Mucosa of descending colon (tissue), 3 donors: ENCODE measurements around the gene CDK19. TPM values are rescaled to one million over a fixed set of nuclear protein-coding genes. Genes with fewer than 3 reads are reported as not detected.

Source experiments
- ATAC-seq: fragments of 200-7000 bp; cut with Tn5 transposase; one replicate; pipeline ENCODE4 v1.9.1; 2020; ENCODE audit warnings: mild to moderate bottlenecking, moderate library complexity
- DNase-seq, 3 donors: peaks; one replicate each; pipeline ENCODE4 v3.0.0-alpha.2; 2020
- H3K36me3 ChIP-seq: fragments of 200-600 bp; one replicate; pipeline ENCODE4 v1.8.0; 2021; ENCODE audit warnings: low read depth, mild to moderate bottlenecking
- H3K4me1 ChIP-seq: fragments of 200-600 bp; one replicate; pipeline ENCODE4 v1.8.0; 2021; ENCODE audit warnings: low read depth, mild to moderate bottlenecking
- H3K4me3 ChIP-seq: fragments of 200-600 bp; one replicate; pipeline ENCODE4 v1.8.0; 2021; ENCODE audit warnings: mild to moderate bottlenecking
- H3K9me3 ChIP-seq: fragments of 200-600 bp; one replicate; pipeline ENCODE4 v1.8.0; 2021; ENCODE audit warnings: mild to moderate bottlenecking
- intact Hi-C, 2 donors: fragments of 100-400 bp; cut with DNase I in 1 of 2; cut with micrococcal nuclease in 1 of 2; formaldehyde crosslinking; loops; one replicate each; pipeline versions ENCODE4 v1.11.0 to v1.11.1; 2022; cut with DNase I, micrococcal nuclease
- total RNA-seq, 3 donors: library from RNA; stranded (reverse); fragmentation: NEBNext Ultra II Directional in 2 of 3; extraction: Animal tissue kit (Norgen Biotek cat#: 25700) in 2 of 3; gene quantifications; one replicate each; pipeline versions ENCODE4 v1.2.1 to v1.2.4, GENCODE V29; 2021 to 2023
- TF ChIP-seq, protein P1 (sequence below): fragments of 200-600 bp; IDR thresholded peaks from one replicate; pipeline ENCODE4 v1.8.0; 2022; ENCODE audit warnings: antibody characterized with exemption, mild to moderate bottlenecking
- donor health status: DM: no; HTN: no; CAD: no; lungs with moderate emphysema.
- donor health status: DM: no; HTN: no; CAD: no.
- donor health status: DM: no; HTN: yes; CAD: no.

CDK19 gene
- total RNA-seq, 3 donors from 2014 or later: 24.3 to 34.3 (median 27.7) TPM

DNA sequence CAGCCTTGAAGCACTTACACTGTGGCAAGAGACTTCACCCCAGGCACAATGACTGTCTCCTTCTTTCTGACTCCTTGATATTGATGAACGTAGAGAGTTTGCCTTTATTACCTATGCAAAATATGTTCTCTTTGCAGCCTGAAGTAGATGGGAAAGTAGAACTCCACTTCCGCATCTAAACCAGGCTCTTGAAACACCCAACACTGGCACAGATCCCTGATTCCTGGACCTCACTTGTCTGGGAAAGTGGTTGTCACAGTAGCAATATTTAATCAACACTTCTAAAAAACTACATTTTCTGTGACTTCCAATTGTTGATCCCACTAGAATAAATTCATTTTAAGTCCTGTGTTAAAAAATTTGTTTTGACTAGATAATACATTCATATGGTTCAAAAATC lies 143.1 kb downstream of the CDK19 start:
- Histone ChIP-seq H3K36me3 (no peaks in the 10 kb centered on the region), H3K4me1 (no peaks in the 10 kb centered on the region), H3K9me3 (no peaks in the 10 kb centered on the region), H3K4me3 (no peak overlapping the region)
- ATAC-seq (no peak), DNase-seq (no peak)
- TF ChIP-seq, protein P1, sequence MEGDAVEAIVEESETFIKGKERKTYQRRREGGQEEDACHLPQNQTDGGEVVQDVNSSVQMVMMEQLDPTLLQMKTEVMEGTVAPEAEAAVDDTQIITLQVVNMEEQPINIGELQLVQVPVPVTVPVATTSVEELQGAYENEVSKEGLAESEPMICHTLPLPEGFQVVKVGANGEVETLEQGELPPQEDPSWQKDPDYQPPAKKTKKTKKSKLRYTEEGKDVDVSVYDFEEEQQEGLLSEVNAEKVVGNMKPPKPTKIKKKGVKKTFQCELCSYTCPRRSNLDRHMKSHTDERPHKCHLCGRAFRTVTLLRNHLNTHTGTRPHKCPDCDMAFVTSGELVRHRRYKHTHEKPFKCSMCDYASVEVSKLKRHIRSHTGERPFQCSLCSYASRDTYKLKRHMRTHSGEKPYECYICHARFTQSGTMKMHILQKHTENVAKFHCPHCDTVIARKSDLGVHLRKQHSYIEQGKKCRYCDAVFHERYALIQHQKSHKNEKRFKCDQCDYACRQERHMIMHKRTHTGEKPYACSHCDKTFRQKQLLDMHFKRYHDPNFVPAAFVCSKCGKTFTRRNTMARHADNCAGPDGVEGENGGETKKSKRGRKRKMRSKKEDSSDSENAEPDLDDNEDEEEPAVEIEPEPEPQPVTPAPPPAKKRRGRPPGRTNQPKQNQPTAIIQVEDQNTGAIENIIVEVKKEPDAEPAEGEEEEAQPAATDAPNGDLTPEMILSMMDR: no peak
- intact Hi-C loops: no loop called here

DNA sequence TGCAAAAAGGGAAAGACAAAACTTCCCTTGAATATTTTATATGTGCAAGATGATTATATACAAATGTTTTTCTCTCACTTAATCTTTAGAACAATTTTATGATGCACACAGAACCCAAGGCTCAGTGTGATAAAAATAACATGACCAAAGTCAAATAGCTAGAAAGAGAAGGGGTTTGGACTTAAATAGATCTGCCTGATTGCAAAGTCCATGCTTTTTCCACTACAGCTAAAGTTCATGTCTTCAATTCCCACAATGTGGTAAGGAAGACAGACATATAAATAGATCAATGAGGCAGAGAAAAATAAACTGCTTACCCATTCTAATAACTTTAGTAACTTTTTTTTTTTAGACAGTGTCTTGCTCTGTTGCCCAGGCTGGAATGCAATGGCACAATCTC lies 143.8 kb downstream of the CDK19 start:
- TF ChIP-seq, protein P1: no peak
- Histone ChIP-seq H3K4me3 (no peak overlapping the region), H3K9me3 (no peaks in the 10 kb centered on the region), H3K36me3 (no peaks in the 10 kb centered on the region), H3K4me1 (no peaks in the 10 kb centered on the region)
- intact Hi-C loops: no loop called here
- ATAC-seq (no peak), DNase-seq (no peak)

GRCh38 chr6:110665600-110665999 lies 149.7 kb downstream of the CDK19 start:
- intact Hi-C loops: no loop called here
- DNase-seq (no peak), ATAC-seq (no peak)
- peaks cover 13% of the 10 kb centered on the region for H3K4me1 ChIP-seq
- H3K36me3 ChIP-seq: no peaks in the 10 kb centered on the region
- TF ChIP-seq, protein P1: no peak
- H3K4me3 ChIP-seq: no peak overlapping the region
- no peaks in the 10 kb centered on the region for H3K9me3 ChIP-seq

- H3K4me3 ChIP-seq: no peak overlapping the region
- TF ChIP-seq, protein P1: no peak
- intact Hi-C loops: no loop called here
- DNase-seq (no peak), ATAC-seq (peak; percentile 96)
- peaks cover 13% of the 10 kb centered on the region for H3K4me1 ChIP-seq
- H3K36me3 ChIP-seq: no peaks in the 10 kb centered on the region
- no peaks in the 10 kb centered on the region for H3K9me3 ChIP-seq
These were observed 150.3 kb downstream of the CDK19 start for GRCh38 chr6:110664933-110665332.

- TF ChIP-seq, protein P1: no peak
These were observed 152.6 kb downstream of the CDK19 start for GRCh38 chr6:110662490-110663211.

More at GRCh38 chr6:110662490-110663211, 152.6 kb downstream of the CDK19 start:
- intact Hi-C loops: no loop called here
- no peaks in the 10 kb centered on the region for H3K36me3 ChIP-seq
- DNase-seq (no peak), ATAC-seq (peak; percentile 46)
- no peak overlapping the region for H3K4me3 ChIP-seq
- peaks cover 13% of the 10 kb centered on the region for H3K4me1 ChIP-seq
- no peaks in the 10 kb centered on the region for H3K9me3 ChIP-seq
